Measurements from ENCODE around the gene TPI1.

The TPI1 gene

DNA sequence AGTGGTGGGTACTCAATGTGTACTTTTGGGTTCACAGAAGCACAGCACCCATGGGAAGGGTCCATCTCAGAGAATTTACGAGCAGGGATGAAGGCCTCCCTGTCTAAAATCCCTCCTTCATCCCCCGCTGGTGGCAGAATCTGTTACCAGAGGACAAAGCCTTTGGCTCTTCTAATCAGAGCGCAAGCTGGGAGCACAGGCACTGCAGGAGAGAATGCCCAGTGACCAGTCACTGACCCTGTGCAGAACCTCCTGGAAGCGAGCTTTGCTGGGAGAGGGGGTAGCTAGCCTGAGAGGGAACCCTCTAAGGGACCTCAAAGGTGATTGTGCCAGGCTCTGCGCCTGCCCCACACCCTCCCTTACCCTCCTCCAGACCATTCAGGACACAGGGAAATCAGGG, 47.2 kb upstream of the TPI1 start:
- H3K4me3 ChIP-seq (ENCODE audit: low read depth, low read length): no peak overlapping the region
- TF ChIP-seq, protein P1, sequence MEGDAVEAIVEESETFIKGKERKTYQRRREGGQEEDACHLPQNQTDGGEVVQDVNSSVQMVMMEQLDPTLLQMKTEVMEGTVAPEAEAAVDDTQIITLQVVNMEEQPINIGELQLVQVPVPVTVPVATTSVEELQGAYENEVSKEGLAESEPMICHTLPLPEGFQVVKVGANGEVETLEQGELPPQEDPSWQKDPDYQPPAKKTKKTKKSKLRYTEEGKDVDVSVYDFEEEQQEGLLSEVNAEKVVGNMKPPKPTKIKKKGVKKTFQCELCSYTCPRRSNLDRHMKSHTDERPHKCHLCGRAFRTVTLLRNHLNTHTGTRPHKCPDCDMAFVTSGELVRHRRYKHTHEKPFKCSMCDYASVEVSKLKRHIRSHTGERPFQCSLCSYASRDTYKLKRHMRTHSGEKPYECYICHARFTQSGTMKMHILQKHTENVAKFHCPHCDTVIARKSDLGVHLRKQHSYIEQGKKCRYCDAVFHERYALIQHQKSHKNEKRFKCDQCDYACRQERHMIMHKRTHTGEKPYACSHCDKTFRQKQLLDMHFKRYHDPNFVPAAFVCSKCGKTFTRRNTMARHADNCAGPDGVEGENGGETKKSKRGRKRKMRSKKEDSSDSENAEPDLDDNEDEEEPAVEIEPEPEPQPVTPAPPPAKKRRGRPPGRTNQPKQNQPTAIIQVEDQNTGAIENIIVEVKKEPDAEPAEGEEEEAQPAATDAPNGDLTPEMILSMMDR (IDR thresholded peaks at IDR 0.05; ENCODE audit: low read depth, low read length): no peak
- TF ChIP-seq POLR2A (IDR thresholded peaks at IDR 0.05; ENCODE audit: extremely low read depth, insufficient read length) (no peak), MYC (IDR thresholded peaks at IDR 0.05; ENCODE audit: low read depth, low read length) (no peak)
- TF ChIP-seq, protein P2, sequence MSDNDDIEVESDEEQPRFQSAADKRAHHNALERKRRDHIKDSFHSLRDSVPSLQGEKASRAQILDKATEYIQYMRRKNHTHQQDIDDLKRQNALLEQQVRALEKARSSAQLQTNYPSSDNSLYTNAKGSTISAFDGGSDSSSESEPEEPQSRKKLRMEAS (IDR thresholded peaks at IDR 0.05; ENCODE audit: low read depth, low read length): no peak

DNA sequence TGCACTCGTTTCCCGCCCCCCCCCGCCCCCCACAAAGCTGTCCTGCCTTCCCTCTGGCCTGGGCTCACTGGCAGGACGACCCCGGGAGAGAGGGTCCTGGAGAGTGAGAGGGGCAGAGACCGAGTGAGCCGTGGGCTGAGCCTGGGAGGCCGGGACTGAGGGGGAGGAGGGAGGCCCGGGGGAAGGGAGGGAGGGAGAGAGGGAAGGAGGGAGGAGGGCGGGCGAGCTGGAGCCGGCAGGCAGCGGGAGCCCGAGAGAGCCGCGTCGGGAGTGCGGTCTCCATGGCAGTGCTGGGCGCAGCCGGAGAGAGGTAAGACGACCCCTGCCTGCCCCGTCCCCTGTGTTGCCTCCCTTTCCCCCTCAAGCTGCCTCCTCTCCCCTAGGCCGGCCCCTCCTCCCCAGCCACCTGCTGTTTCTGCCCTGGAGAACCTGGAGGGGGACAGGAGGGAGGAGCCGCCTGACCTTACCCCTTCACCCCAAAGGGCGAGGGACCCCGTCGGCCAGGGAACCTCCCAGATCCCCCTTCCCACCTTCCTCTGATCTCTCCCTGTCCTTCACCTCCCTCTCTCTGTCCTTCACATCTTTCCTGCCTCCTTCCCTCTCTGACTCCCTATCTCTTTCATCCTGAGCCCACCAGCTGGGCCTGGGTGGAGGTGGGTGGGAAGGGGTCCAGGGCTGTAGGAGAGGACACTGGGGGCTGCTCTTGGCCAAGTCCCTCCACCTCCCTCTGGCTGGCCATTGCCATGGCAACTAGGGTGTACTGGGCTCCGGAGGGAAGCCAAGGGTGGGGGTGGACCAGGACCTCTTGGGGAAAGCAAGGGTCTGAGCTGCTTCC, 45.5 kb upstream of the TPI1 start, which contains the start of gene GPR162:
Gene GPR162 (plus strand): TSS at position 231 of the 835 bp plus-strand sequence. CDS start 2,078 bp downstream, outside the sequence.
- TF ChIP-seq POLR2A (IDR thresholded peaks at IDR 0.05; ENCODE audit: extremely low read depth, insufficient read length) (no peak), MYC (IDR thresholded peaks at IDR 0.05; ENCODE audit: low read depth, low read length) (no peak)
- TF ChIP-seq, protein P1 (IDR thresholded peaks at IDR 0.05; ENCODE audit: low read depth, low read length): no peak
- TF ChIP-seq, protein P2 (IDR thresholded peaks at IDR 0.05; ENCODE audit: low read depth, low read length): no peak
- peak within 1 kb of the TSS; percentile 11 for H3K4me3 ChIP-seq (ENCODE audit: low read depth, low read length)
- DNase-seq (ENCODE audit: low read depth): peak; percentile 67

More for the DNA sequence above, 47.2 kb upstream of the TPI1 start:
- no peak for DNase-seq (ENCODE audit: low read depth)

DNA sequence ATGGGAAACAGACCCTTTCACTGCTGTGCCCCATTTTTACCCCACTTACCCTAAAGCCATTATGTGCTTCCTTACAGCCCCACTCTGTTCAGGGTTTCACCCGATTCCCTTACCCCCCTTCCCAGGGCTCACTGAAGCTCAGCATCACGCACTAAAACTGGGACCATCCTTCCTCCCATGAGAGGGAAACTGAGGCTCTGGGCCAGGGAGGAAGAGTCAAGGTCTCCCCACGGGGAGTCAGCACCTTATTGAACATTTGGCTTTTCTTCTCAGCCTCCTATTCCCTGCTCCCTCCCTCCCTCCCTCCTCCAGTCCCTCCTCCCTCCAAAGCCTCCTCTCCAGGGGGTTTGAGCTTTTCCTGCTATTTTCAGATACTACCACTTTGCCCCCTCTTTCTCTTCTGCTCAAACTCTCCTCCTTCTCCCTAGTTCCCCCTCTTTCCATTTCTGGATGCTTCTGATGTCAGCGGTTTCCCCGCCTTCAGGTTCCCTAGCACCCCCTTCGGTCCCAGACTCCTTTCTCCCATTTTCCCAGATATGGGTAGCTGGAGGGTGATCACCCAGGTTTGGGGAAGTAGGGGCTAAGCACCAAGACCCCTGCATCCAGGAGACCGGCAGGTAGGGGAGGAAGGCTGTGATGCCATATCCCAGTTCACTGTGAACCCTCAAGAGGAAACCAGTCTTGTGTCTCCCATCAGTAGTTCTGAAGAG, 44.8 kb upstream of the TPI1 start:
- no peak overlapping the region for H3K4me3 ChIP-seq (ENCODE audit: low read depth, low read length)

DNA sequence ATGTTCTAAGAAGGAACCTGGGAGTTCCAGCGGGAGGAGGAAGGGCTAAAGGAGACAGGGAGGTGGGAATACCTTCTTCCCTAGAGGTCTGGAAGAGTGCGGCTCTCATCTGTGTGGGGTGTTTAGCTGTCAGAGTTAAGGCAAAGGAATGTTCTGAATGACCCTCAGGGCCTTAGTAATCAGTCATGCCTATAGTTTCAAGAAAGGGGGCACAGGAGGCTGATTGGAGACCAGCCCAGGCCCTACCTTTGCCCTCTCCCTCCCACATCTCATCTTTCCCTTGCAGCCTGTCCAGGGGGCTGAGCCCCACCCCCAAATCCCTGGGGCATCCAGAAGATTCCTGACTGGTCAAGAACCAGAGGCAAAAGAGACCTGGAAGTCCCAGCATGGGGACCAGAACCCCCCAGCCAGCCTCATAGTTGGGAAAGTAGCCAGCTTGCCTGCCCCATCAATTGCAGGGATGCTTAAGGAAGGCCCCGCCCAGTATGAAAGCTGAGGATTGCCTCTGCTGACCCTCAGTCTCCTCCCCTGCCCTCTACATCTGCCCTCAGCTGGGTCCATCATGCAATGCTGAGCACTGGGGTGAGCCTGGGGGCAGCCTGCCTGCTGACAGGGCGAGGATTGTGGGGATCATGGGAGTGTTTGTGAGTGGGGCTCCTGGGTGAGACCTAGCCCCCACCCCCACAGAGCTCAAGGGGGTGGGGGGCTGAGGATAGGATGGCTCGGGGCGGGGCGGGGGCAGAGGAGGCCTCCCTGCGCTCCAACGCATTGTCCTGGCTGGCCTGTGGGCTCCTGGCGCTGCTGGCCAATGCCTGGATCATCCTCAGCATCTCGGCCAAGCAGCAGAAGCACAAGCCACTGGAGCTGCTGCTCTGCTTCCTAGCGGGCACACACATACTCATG, 43.9 kb upstream of the TPI1 start:
- no peak for TF ChIP-seq POLR2A (IDR thresholded peaks at IDR 0.05; ENCODE audit: extremely low read depth, insufficient read length)
- TF ChIP-seq, protein P2 (IDR thresholded peaks at IDR 0.05; ENCODE audit: low read depth, low read length): no peak
- TF ChIP-seq MYC (IDR thresholded peaks at IDR 0.05; ENCODE audit: low read depth, low read length): no peak
- TF ChIP-seq, protein P1 (IDR thresholded peaks at IDR 0.05; ENCODE audit: low read depth, low read length): no peak
- no peak for DNase-seq (ENCODE audit: low read depth)
- H3K4me3 ChIP-seq (ENCODE audit: low read depth, low read length): no peak overlapping the region

More for the DNA sequence above, 44.8 kb upstream of the TPI1 start:
- DNase-seq (ENCODE audit: low read depth): no peak
- TF ChIP-seq, protein P2 (IDR thresholded peaks at IDR 0.05; ENCODE audit: low read depth, low read length): no peak
- TF ChIP-seq, protein P1 (IDR thresholded peaks at IDR 0.05; ENCODE audit: low read depth, low read length): no peak
- TF ChIP-seq POLR2A (IDR thresholded peaks at IDR 0.05; ENCODE audit: extremely low read depth, insufficient read length): no peak
- no peak for TF ChIP-seq MYC (IDR thresholded peaks at IDR 0.05; ENCODE audit: low read depth, low read length)
